Measurements from ENCODE around the gene CCDC24. TPM values are rescaled to one million over a fixed set of nuclear protein-coding genes. Genes with fewer than 3 reads are reported as not detected.

Gene CCDC24
- total RNA-seq, 4 donors from 2014 or later = 0.57 to 4.4 (median 2.4) TPM

- no peak for TF ChIP-seq CTCF (IDR thresholded peaks at IDR 0.05; ENCODE audit: low read depth)
Measured at GRCh38 chr1:43973981-43974442, 17.4 kb upstream of the CCDC24 start.

- no peak for TF ChIP-seq CTCF (IDR thresholded peaks at IDR 0.05; ENCODE audit: low read depth)
Measured at GRCh38 chr1:43974443-43975248, 16.8 kb upstream of the CCDC24 start, which contains the start of gene ATP6V0B. Gene ATP6V0B, plus strand, starts transcription at chr1:43974960. Its CDS starts 81 bp downstream, at chr1:43975041.

GRCh38 chr1:43975249-43975961 is 16.0 kb upstream of the CCDC24 start:
- TF ChIP-seq CTCF (IDR thresholded peaks at IDR 0.05; ENCODE audit: low read depth) = no peak

GRCh38 chr1:43976045-43976444 is 15.4 kb upstream of the CCDC24 start:
- TF ChIP-seq CTCF (IDR thresholded peaks at IDR 0.05; ENCODE audit: low read depth) = no peak

- no peak for TF ChIP-seq CTCF (IDR thresholded peaks at IDR 0.05; ENCODE audit: low read depth)
Measured at GRCh38 chr1:43976890-43977289, 14.5 kb upstream of the CCDC24 start.

- no peak for TF ChIP-seq CTCF (IDR thresholded peaks at IDR 0.05; ENCODE audit: low read depth)
Measured at GRCh38 chr1:43977376-43978263, 13.8 kb upstream of the CCDC24 start.
